ENCODE results near the gene MAP7D1.

DNA sequence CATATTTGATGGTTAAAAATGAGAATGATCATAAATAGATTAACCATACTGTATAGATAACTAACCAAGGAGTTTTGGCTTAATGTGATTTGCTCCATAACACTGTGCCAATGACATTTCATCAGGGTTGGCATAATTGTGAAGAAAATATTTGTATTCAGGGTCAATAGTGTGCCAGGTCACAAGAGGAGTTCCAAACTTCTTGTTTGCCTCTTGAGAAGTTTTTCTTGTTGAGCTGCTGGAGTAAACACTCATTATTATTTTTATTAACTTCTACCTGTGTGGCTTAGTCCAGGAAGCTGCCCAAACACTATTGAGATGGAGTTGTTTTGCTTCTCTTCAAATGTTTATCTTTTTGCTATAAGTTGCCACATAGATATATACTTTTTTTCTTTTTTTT is 7.5 kb downstream of the MAP7D1 start:
- TF ChIP-seq, protein P1, sequence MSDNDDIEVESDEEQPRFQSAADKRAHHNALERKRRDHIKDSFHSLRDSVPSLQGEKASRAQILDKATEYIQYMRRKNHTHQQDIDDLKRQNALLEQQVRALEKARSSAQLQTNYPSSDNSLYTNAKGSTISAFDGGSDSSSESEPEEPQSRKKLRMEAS (IDR thresholded peaks at IDR 0.05; ENCODE audit: low read depth, low read length), result no peak
- TF ChIP-seq POLR2A (IDR thresholded peaks at IDR 0.05; ENCODE audit: extremely low read depth, insufficient read length) (no peak), MYC (IDR thresholded peaks at IDR 0.05; ENCODE audit: low read depth, low read length) (no peak)
- TF ChIP-seq, protein P2, sequence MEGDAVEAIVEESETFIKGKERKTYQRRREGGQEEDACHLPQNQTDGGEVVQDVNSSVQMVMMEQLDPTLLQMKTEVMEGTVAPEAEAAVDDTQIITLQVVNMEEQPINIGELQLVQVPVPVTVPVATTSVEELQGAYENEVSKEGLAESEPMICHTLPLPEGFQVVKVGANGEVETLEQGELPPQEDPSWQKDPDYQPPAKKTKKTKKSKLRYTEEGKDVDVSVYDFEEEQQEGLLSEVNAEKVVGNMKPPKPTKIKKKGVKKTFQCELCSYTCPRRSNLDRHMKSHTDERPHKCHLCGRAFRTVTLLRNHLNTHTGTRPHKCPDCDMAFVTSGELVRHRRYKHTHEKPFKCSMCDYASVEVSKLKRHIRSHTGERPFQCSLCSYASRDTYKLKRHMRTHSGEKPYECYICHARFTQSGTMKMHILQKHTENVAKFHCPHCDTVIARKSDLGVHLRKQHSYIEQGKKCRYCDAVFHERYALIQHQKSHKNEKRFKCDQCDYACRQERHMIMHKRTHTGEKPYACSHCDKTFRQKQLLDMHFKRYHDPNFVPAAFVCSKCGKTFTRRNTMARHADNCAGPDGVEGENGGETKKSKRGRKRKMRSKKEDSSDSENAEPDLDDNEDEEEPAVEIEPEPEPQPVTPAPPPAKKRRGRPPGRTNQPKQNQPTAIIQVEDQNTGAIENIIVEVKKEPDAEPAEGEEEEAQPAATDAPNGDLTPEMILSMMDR (IDR thresholded peaks at IDR 0.05; ENCODE audit: low read depth, low read length), result no peak
